ENCODE data around the gene ERC2. TPM values are rescaled to one million over a fixed set of nuclear protein-coding genes. Genes with fewer than 3 reads are reported as not detected.
"Not testable (repeated sequence)": the region's sequence is repeated elsewhere in the genome, so short reads cannot be mapped to it uniquely, and the experiment has no call there.

The ERC2 gene
- total and polyA plus RNA-seq, 9 donors: 1.2 to 9.4 (median 5.4) TPM

DNA sequence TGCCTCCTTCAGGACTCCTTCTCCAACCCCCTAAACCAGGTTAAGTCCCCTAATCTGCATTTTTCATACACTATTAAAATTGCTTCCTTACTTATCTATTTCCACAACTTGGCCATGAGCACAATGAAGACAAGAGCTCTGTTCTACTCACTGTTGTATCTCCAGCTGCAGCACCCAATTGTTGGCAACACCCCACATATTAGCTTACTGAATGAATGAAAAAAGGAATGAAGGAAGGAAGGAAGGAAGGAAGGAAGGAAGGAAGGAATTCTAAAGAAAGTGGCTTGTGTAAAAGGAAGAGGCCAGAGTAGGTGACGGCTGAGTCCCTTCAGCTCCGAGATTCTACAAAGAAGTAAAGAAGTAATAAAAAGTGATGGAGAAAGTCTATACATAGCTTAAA, 444.7 kb downstream of the ERC2 start:
- H3K36me3 ChIP-seq: no peaks in the 10 kb centered on the region
- whole genome bisulfite sequencing, 3 donors: 93 to 97% (median 94%) methylated on average over 2 of the region's 2 CpGs
- no peak overlapping the region for H3K27ac ChIP-seq
- no peaks in the 10 kb centered on the region for H3K9me3 ChIP-seq
- DNase-seq: no peak
- TF ChIP-seq, protein P1, sequence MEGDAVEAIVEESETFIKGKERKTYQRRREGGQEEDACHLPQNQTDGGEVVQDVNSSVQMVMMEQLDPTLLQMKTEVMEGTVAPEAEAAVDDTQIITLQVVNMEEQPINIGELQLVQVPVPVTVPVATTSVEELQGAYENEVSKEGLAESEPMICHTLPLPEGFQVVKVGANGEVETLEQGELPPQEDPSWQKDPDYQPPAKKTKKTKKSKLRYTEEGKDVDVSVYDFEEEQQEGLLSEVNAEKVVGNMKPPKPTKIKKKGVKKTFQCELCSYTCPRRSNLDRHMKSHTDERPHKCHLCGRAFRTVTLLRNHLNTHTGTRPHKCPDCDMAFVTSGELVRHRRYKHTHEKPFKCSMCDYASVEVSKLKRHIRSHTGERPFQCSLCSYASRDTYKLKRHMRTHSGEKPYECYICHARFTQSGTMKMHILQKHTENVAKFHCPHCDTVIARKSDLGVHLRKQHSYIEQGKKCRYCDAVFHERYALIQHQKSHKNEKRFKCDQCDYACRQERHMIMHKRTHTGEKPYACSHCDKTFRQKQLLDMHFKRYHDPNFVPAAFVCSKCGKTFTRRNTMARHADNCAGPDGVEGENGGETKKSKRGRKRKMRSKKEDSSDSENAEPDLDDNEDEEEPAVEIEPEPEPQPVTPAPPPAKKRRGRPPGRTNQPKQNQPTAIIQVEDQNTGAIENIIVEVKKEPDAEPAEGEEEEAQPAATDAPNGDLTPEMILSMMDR (IDR thresholded peaks at IDR 0.05): no peak
- no peak for TF ChIP-seq EP300 (IDR thresholded peaks at IDR 0.05)
- TF ChIP-seq POLR2A (IDR thresholded peaks at IDR 0.05): no peak
- H3K4me1 ChIP-seq (ENCODE audit: insufficient read depth): peaks cover 10% of the 10 kb centered on the region
- no peaks in the 10 kb centered on the region for H3K27me3 ChIP-seq
- intact Hi-C loops (cut with DNase I): no loop called here
- no peak overlapping the region for H3K4me3 ChIP-seq

DNA sequence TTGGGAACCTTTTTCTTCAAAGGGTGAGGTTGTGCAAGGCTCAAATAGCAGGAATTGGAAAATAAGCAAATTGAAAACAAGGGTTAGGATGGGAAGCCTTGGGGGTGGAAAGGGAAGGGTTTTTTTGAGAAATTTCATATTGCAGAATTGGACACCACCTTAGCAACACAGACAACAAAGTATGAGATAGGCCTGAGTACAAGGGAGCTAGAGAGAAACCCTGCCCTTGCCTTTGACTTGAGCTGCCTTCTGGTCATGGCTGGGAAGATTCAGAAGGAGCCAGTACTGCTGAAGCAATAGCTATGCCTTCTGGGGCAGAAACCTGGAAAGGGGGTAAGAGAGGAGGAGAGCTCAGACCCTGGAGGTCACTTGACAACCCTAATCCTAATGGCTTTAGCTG, 445.6 kb downstream of the ERC2 start:
- intact Hi-C loops (cut with DNase I): no loop called here
- H3K36me3 ChIP-seq: no peaks in the 10 kb centered on the region
- TF ChIP-seq EP300 (IDR thresholded peaks at IDR 0.05) (no peak), POLR2A (IDR thresholded peaks at IDR 0.05) (no peak)
- TF ChIP-seq, protein P1 (IDR thresholded peaks at IDR 0.05): no peak

DNA sequence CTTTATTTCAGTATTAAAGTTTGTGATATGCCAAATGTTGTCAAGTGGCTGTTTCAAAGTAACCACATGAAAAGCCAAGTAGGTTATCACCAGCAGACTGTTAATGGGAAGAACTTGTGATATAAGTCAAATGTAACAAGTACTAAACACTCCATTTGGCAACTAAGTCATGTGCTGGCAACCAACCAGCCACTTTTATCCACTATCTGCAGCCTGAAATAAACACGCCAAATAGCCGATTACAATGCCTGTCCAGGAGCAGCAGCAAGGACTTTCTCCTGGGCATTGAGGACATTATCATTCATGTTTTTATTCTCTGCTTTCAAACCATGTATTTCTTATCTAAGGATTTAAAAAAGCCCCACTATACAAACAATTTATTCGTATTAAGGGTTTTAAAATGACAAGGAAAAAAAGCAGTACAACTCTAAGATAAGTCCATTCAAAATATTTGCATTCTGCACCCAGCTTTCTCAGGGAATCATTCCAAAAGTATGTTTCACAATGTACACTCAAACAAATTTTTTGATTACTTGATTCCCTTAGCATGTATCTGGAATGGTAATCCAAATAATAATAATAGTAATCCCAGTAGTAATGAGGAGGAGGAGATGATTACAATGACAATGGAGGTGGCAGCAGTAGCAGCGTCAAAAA, 448.6 kb downstream of the ERC2 start:
- Histone ChIP-seq H3K27ac (no peak overlapping the region), H3K36me3 (no peaks in the 10 kb centered on the region), H3K9me3 (no peaks in the 10 kb centered on the region), H3K4me3 (no peak overlapping the region), H3K27me3 (no peaks in the 10 kb centered on the region), H3K4me1 (ENCODE audit: insufficient read depth) (peaks cover 10% of the 10 kb centered on the region)
- TF ChIP-seq, protein P1 (IDR thresholded peaks at IDR 0.05): no peak
- TF ChIP-seq EP300 (IDR thresholded peaks at IDR 0.05) (no peak), POLR2A (IDR thresholded peaks at IDR 0.05) (no peak)
- intact Hi-C loops (cut with DNase I): no loop called here
- DNase-seq: no peak
- WGBS, 3 donors: 10 to 23% (median 18%) methylated on average over 4 of the region's 4 CpGs

More for the DNA sequence above, 445.6 kb downstream of the ERC2 start:
- Histone ChIP-seq H3K27me3 (no peaks in the 10 kb centered on the region), H3K4me3 (no peak overlapping the region), H3K4me1 (ENCODE audit: insufficient read depth) (peaks cover 10% of the 10 kb centered on the region), H3K27ac (peak overlapping the region in 1 of 2 donors; percentile 56), H3K9me3 (no peaks in the 10 kb centered on the region)
- DNase-seq: peak in 4 of 5 donors; percentile 21 to 52 (median 32)

DNA sequence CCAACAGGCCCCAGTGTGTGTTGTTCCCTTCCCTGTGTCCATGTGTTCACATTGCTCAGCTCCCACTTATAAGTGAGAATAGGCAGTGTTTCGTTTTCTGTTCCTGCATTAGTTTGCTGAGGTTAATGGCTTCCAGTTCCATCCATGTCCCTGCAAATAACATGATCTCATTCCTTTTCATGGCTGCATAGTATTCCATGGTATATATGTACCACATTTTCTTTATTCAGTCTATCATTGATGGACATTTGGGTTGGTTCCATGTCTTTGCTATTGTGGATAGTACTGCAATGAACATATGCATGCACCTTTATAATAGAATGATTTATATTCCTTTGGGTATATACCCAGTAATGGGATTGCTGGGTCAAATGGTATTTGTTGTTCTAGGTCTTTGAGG, 452.9 kb downstream of the ERC2 start:
- H3K4me1 ChIP-seq (ENCODE audit: insufficient read depth); H3K27ac ChIP-seq; H3K36me3 ChIP-seq; intact Hi-C loops (cut with DNase I); H3K9me3 ChIP-seq; H3K27me3 ChIP-seq; H3K4me3 ChIP-seq; DNase-seq: not testable (repeated sequence)
- 79 to 89% (median 86%) methylated on average over 1 of the region's 1 CpG for WGBS, 3 donors

DNA sequence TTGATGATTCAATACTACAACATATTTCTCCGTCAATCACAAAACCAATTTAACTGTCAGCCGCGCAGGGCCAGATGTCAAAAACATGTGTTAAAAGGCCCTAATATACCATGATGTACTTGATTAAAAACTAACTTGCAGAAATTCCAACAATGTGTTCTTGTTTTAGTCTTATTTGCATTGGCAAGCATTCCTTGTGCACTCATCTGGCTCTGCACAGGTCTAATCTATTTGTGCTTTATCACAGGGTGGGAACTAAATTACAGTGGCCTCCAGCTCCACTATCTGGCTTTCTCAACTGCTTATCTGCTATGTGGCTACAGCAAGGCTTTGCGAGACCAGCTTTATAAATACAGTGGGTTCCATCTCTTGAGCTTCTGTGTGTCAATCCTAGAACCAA, 455.5 kb downstream of the ERC2 start:
- H3K9me3 ChIP-seq: no peaks in the 10 kb centered on the region
- H3K27me3 ChIP-seq: no peaks in the 10 kb centered on the region
- WGBS, 3 donors: 69 to 77% (median 76%) methylated on average over 4 of the region's 4 CpGs
- H3K4me3 ChIP-seq: no peak overlapping the region
- H3K36me3 ChIP-seq: no peaks in the 10 kb centered on the region
- no peak for DNase-seq
- TF ChIP-seq EP300 (IDR thresholded peaks at IDR 0.05) (no peak), POLR2A (IDR thresholded peaks at IDR 0.05) (no peak)
- TF ChIP-seq, protein P1 (IDR thresholded peaks at IDR 0.05): no peak
- no peak overlapping the region for H3K27ac ChIP-seq
- intact Hi-C loops (cut with DNase I): no loop called here
- H3K4me1 ChIP-seq (ENCODE audit: insufficient read depth): no peaks in the 10 kb centered on the region

Measured in ovary (tissue), 9 donors.